Measurements from ENCODE around the gene ABHD12B.

- TF ChIP-seq POLR2A (IDR thresholded peaks at IDR 0.05; ENCODE audit: low read depth, low read length) (no peak), TAF1 (IDR thresholded peaks at IDR 0.05; ENCODE audit: low read depth, low read length) (no peak), PAX5 (IDR thresholded peaks at IDR 0.05; ENCODE audit: insufficient read depth, low read length, severe bottlenecking) (no peak), POU2F2 (IDR thresholded peaks at IDR 0.05; ENCODE audit: low read depth, low read length) (no peak)
Observed at GRCh38 chr14:50854521-50854920, 17.3 kb upstream of the ABHD12B start.

Data from GM12891 (cell line).